NCI-H446 treated with DMSO at 0.1 percent for 48 hours (cell line): Measurements from ENCODE around the gene FTO.

Experiments used
- DNase-seq: peaks from one replicate; lab custom pipeline; 2025; lab: John Stamatoyannopoulos, UW

Gene FTO

DNA sequence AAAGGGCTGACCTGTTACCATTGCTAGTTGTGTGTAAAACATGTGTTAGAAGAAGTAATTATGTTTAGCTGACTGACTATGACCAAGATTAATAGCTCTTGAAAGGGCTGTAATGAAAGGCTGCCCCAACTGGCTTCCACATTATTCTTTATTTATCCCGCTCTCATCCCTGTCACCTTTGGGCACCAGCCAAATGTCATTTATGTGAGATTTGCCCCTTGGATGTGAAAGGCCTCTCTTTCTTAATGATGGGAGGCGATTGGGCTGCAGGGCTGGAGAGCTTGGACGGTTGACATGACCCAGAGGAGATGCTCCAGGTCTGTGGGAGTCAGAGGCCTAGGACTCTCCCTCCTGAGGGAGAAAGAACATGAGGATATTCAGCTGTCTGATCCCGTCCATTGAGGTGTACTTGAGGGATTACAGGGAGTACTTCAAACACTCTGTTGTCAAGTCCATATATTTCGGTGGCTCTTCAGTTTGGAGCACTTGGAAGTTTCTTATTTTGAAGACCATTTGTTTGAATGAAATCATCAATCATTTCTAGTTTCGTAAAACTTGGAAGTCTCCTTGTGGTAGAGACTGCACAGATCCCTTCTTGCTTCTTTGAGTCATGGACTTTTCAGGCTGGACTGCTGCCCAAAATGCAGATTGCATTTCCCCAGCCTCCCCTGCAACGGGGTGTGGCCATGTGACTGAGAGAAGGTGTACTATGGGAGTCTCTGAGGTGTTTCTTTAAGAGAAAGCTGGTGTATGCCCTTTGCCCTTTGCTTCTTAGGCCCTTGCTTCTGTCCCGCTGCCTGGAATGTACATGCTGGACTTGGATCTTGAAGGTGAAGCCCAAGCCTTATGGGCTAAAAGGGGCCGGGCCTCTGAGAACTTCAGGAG lies 51.3 kb downstream of the FTO start:
- peak; percentile 22 for DNase-seq

GRCh38 chr16:53756275-53756996 lies 52.5 kb downstream of the FTO start:
- DNase-seq: no peak

- DNase-seq: no peak
These were observed 54.1 kb downstream of the FTO start for GRCh38 chr16:53757971-53758609.

DNA sequence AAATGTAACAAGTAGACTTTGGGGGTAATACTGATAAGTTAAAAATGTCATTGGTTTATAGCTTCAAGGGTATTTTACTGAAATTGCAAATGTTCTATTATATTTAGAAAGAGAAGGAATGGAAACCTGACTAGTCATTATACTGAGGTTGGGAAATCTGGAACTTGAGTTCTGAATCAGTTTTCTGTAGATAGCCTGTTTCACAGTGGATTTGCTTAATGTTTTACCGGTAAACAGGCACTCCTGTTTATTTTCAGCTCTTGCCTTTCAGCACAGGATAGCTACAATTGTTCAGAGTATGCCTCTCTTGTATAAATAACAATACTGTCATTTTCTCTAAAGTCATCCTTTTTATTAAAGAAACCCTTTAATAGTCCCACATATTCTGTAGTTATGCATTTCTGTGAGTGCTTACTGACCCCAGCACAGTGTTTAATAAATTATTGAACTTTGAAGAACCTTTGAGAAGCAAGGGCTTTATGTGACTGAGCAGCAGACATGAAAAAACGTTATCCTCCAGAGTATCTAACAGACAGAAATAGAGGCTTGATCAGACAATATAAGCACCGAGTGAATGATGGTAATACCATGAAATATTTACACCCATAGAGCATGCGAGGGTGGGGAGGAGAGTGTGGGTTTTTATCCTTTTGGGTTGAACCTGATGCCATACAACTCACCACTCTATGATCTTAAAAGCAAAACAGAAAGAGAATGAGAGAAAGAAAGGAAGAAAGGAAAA lies 58.2 kb downstream of the FTO start:
- DNase-seq: no peak

- no peak for DNase-seq
These were observed 62.5 kb downstream of the FTO start for GRCh38 chr16:53766304-53767016.

DNA sequence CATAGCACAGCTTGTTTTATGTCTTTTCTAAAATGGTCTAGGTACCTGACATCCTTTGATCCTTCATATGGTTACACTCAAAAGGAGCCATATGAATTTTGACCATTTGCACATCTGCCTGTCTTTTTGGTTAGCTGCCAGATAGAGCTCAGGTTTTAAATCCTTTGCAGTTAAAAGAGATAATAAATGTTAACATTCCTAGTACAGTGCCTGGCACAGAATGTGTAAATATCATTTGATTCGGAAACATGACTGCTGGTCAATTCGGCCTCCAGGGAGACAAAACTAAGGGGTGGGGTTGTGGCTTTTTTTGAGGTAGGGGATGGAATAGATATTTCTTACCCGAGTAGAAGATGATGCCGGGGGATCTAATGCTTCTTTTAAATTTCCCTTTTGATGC lies 64.2 kb downstream of the FTO start:
- DNase-seq: no peak

DNA sequence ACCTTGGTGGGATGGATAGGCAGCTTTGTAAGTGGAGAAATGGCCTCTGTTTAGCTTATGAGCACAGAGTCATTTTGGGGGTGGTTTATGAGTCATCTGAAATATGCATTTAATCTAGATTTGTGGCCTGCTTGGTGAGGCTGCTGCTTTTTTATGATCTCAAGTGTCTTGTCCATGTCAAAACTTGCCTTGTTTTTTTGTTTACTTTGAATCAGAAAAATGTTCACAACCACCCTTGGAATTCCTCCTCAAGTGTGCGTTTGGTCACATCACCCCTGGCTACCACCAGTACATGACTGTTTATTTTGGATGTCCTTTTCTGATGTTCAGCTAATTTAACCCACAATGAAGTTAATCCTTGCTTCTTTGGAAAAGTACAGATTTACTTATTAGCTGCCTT lies 64.6 kb downstream of the FTO start:
- DNase-seq: no peak

- no peak for DNase-seq
These were observed 65.2 kb downstream of the FTO start for GRCh38 chr16:53769185-53769584.

- DNase-seq: no peak
These were observed 65.8 kb downstream of the FTO start for GRCh38 chr16:53769787-53770186.

- DNase-seq: no peak
These were observed 66.7 kb downstream of the FTO start for GRCh38 chr16:53770641-53771040.

DNA sequence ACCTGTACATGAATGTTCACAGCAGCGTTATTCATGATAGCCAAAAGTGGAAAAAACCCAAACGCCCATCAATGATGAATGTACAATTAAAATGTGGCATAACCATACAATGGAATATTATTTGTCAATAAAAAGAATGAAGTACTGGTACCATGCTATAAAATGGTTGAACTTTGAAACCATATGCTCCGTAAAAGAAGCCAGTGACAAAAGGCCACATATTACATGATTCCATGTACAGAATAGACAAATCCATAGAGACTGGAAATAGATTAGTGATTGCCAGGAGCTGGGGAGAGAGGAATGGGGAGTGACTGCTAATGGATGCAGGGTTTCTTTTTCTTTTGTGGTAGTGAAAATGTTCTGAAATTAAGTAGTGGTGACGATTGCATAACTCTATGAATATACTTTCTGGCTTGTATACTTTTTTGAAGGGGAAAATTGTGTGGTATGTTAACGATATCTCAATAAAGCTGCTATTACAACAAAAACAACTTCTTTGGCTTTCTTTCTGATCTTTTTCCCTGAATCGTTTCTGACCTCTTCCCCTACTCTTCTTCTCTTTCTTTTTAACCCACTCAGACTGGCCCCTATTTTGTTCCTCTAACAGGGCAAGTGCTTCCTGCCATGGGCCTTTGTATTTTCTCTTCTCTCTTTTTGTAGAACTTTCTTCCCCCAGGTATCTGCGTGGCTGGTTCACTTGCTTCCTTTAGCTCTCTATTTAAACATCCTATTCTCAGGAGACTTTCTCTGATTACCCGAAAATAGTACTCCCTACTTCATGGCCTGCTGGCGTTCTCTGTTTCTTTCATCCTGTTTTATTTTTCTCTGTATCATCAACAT lies 67.9 kb downstream of the FTO start:
- DNase-seq: no peak

DNA sequence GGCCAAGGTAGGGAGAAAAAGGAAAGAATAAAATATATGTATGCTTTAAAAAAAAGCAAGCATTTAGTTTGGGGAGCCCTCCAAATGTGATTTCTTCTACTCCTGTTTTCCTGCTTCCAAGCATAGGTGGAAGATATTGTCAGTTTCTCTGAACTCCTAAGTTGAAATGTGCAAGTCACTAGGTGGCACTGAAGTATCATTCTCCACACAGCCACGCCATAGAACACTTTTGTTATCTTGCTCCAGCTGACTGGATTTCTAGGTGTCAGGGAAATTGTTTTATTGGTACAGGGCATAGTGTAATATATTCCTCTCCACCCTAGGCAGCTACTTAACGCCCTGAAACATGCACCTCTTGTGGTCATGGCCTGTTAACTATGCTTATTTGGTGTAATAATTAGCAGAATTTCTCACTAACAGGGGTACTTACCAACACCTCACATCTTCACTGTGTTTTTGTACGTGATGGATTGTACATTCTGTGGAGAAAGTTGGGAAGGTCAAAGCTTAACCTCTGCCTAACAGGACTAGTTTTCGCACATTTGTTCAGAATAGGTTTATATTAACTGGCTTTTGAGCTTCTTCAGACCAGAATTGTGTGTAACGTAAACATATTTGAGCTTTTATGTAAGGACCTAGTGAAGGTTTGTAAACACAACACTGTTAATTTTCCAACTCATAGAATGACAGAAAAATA lies 69.3 kb downstream of the FTO start:
- DNase-seq: peak; percentile 30

DNA sequence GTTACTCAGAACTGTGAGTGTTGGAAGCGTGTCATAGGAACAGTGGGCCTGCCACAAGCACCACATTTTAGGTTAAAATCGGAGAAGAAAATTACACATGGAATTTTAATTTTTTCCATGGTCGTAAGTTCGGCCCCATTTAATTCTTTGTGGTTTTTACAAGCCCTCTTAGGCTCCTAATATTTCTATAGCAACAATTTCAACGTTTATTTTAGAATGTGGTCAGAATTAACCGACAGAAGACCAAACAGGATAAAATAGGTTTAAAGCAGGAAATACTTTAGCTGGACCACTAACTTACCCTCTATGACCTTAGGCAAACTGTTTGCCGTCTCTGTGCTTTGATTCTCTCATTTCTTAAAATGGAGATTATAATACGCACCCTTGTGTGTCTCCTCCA lies 69.9 kb downstream of the FTO start:
- DNase-seq: no peak

DNA sequence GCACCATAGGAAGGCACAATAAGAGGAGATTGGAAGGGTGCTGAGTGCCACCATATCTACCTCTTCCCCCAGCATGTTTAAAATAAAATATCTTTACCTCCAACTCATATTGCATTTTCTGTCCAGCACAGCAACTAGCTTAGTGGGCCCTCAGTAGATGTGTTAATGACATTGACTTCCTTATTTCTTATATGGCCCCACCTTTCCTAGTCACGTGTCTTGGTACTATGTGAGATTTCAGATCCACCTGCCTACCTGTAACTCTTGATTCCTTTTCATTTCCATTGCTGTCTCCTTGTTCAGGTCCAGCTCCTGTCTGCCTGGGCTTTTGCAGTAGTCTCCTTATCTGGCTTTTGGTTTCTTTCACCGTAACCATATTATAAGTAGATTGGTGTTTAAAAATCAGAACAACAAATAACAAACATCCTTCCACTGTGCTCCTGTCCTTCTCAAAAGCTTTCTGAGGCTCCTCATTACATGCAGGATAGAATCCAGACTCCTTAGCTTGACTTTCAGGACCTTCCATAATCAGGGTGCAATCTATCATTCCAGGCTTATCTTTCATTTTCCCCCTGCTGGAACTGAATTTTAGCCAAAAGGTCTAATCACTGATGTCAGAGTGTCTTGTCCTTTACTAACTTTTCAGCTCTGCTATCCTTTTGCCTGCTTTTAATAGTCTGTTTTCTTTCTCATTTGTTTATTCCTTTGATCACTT lies 71.3 kb downstream of the FTO start:
- DNase-seq: no peak

GRCh38 chr16:53775821-53776431 lies 72.0 kb downstream of the FTO start:
- no peak for DNase-seq

- DNase-seq: no peak
These were observed 75.2 kb downstream of the FTO start for GRCh38 chr16:53779186-53779585.

GRCh38 chr16:53780051-53780450 lies 76.1 kb downstream of the FTO start:
- DNase-seq: no peak

DNA sequence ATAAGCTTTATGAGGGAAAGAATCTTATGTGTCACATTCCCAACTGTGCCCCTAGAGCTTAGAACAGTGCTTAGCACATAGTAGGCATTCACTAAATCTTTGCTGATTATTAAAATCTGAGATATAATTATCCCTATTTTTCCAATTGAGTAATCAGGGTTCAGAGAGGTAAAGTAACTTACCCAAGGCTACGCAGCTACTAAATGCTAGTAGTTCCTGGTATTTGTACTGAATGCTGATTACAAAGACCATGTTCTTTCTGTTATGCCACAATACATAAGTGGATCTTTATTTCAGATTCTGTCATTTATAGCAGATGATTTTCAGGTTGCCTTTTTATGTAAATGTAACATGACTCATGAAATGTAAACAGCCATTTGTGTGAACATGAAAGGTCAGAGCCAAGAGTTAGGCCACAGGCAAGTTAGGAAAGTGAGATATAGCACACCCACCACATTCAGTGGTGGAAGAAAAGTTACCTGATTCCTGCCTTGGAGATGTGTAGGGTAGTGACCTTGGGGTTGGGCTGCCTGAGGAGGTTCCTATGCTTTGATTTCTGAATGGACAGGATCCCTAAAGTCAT lies 77.2 kb downstream of the FTO start:
- DNase-seq: no peak

DNA sequence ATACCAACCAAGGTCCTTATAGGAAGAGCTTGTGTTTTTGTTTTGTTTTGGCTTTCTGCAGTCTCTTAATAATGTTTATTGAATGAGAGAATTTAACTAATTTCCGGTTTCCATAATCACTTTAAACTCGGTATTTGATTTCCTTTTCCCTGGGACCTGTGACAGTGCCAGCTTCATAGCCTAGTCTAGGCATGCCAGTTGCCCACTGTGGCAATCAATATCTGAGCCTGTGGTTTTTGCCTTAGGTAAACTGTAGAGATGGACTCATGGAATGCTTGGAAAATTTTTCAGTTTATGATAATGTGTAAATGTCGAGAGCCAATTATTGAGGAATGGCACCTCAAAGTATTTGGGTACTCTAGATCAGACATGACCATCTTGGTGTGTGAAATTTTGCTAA lies 78.2 kb downstream of the FTO start:
- DNase-seq: no peak
